ENCODE data around the gene PDLIM3. TPM values are rescaled to one million over a fixed set of nuclear protein-coding genes. Genes with fewer than 3 reads are reported as not detected.

PDLIM3 gene
- total RNA-seq, 1 donor from 2014 or later = 1.4 TPM

DNA sequence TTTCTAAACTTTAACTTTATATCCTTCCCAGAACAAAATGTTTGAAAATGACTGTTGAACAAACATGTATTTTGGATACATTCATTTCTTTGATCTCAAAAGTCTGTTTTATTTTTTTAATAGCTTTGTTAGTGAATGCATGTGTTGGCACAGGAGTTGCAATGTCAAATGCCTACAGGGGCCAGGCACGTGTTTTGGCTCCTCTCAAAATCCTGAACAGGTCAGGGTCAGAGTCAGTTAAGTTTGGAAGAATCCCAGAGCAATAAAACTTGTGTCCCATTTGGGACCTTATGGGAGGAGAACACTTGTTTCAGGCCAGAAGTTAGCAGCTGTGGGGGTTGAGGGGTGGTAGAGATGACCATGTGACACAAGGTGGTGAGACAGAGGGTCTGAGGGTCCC lies 34.7 kb downstream of the PDLIM3 start:
- no peak overlapping the region for H3K4me3 ChIP-seq
- no peak overlapping the region for H3K4me3 Mint-ChIP-seq
- no peak overlapping the region for H3K9ac ChIP-seq

DNA sequence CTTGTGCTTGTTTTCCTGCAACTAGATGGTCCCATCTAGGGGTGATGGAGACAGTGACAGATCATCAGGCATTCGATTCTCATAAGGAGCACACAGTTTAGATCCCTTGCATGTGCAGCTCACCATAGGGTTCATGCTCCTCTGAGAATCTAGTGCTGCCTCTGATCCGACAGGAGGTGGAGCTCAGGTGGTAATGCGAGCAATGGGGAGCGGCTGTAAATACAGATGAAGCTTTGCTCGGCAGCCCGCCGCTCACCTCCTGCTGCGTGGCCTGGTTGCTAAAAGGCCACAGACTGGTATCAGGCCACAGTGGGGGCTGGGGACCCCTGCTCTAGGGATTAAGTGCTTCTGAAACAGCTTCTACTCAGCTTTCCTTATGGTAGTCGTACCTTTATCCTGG lies 35.3 kb downstream of the PDLIM3 start:
- H4K20me1 ChIP-seq (ENCODE audit: low read depth) = no peaks in the 10 kb centered on the region
- peaks cover 2% of the 10 kb centered on the region for H3K4me1 Mint-ChIP-seq
- DNase-seq (ENCODE audit: low spot score) = no peak
- H3F3A ChIP-seq (ENCODE audit: low read depth) = no peaks in the 10 kb centered on the region
- no peak overlapping the region for H3K4me3 ChIP-seq
- no peak overlapping the region for H3K4me2 ChIP-seq
- H3K27me3 ChIP-seq = no peaks in the 10 kb centered on the region
- H3K79me2 ChIP-seq (ENCODE audit: low read depth) = no peaks in the 10 kb centered on the region
- TF ChIP-seq, protein P1, sequence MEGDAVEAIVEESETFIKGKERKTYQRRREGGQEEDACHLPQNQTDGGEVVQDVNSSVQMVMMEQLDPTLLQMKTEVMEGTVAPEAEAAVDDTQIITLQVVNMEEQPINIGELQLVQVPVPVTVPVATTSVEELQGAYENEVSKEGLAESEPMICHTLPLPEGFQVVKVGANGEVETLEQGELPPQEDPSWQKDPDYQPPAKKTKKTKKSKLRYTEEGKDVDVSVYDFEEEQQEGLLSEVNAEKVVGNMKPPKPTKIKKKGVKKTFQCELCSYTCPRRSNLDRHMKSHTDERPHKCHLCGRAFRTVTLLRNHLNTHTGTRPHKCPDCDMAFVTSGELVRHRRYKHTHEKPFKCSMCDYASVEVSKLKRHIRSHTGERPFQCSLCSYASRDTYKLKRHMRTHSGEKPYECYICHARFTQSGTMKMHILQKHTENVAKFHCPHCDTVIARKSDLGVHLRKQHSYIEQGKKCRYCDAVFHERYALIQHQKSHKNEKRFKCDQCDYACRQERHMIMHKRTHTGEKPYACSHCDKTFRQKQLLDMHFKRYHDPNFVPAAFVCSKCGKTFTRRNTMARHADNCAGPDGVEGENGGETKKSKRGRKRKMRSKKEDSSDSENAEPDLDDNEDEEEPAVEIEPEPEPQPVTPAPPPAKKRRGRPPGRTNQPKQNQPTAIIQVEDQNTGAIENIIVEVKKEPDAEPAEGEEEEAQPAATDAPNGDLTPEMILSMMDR (IDR thresholded peaks at IDR 0.05) = no peak
- no peak for TF ChIP-seq EZH2phosphoT487 (IDR thresholded peaks at IDR 0.05)
- no peak for TF ChIP-seq EZH2 (IDR thresholded peaks at IDR 0.05)
- no peak overlapping the region for H3K9ac ChIP-seq
- peaks cover 11% of the 10 kb centered on the region for H3K9me3 Mint-ChIP-seq
- H3K27me3 Mint-ChIP-seq (ENCODE audit: insufficient read depth, low read depth) = no peaks in the 10 kb centered on the region
- no peak overlapping the region for H3K4me3 Mint-ChIP-seq
- H3K4me1 ChIP-seq = no peaks in the 10 kb centered on the region
- H2AFZ ChIP-seq (replicated peaks) = no peak overlapping the region
- peaks cover 3% of the 10 kb centered on the region for H3K36me3 Mint-ChIP-seq
- no peak overlapping the region for H3K27ac Mint-ChIP-seq
- no peak overlapping the region for H3K27ac ChIP-seq
- no peaks in the 10 kb centered on the region for H3K36me3 ChIP-seq
- peaks cover 12% of the 10 kb centered on the region for H3K9me3 ChIP-seq (ENCODE audit: low read depth)

More for the DNA sequence above, 34.7 kb downstream of the PDLIM3 start:
- Histone ChIP-seq H3K27ac (no peak overlapping the region), H3K27me3 (no peaks in the 10 kb centered on the region), H3K4me2 (no peak overlapping the region), H2AFZ (replicated peaks) (no peak overlapping the region), H3K79me2 (ENCODE audit: low read depth) (no peaks in the 10 kb centered on the region), H3K9me3 (ENCODE audit: low read depth) (peaks cover 12% of the 10 kb centered on the region), H3K36me3 (no peaks in the 10 kb centered on the region), H4K20me1 (ENCODE audit: low read depth) (no peaks in the 10 kb centered on the region), H3F3A (ENCODE audit: low read depth) (no peaks in the 10 kb centered on the region), H3K4me1 (no peaks in the 10 kb centered on the region)
- Mint-ChIP-seq H3K4me1 (peaks cover 2% of the 10 kb centered on the region), H3K27ac (no peak overlapping the region), H3K36me3 (peaks cover 3% of the 10 kb centered on the region), H3K27me3 (ENCODE audit: insufficient read depth, low read depth) (peaks cover under 1% of the 10 kb centered on the region), H3K9me3 (peaks cover 11% of the 10 kb centered on the region)
- no peak for TF ChIP-seq EZH2 (IDR thresholded peaks at IDR 0.05)
- TF ChIP-seq, protein P1 (IDR thresholded peaks at IDR 0.05) = no peak
- no peak for TF ChIP-seq EZH2phosphoT487 (IDR thresholded peaks at IDR 0.05)
- DNase-seq (ENCODE audit: low spot score) = no peak

- peaks cover 2% of the 10 kb centered on the region for H3K36me3 Mint-ChIP-seq
- H4K20me1 ChIP-seq (ENCODE audit: low read depth) = no peaks in the 10 kb centered on the region
- H3K27me3 Mint-ChIP-seq (ENCODE audit: insufficient read depth, low read depth) = no peaks in the 10 kb centered on the region
- no peak overlapping the region for H3K27ac Mint-ChIP-seq
- no peaks in the 10 kb centered on the region for H3K27me3 ChIP-seq
- H2AFZ ChIP-seq (replicated peaks) = no peak overlapping the region
- no peak overlapping the region for H3K27ac ChIP-seq
- H3K4me1 Mint-ChIP-seq = no peaks in the 10 kb centered on the region
- no peaks in the 10 kb centered on the region for H3K9me3 ChIP-seq (ENCODE audit: low read depth)
- H3K9ac ChIP-seq = no peak overlapping the region
- no peaks in the 10 kb centered on the region for H3K4me1 ChIP-seq
- H3K79me2 ChIP-seq (ENCODE audit: low read depth) = no peaks in the 10 kb centered on the region
- H3K9me3 Mint-ChIP-seq = peaks cover 8% of the 10 kb centered on the region
- no peaks in the 10 kb centered on the region for H3K36me3 ChIP-seq
- H3K4me2 ChIP-seq = no peak overlapping the region
- no peaks in the 10 kb centered on the region for H3F3A ChIP-seq (ENCODE audit: low read depth)
- no peak for DNase-seq (ENCODE audit: low spot score)
- no peak overlapping the region for H3K4me3 ChIP-seq
- no peak overlapping the region for H3K4me3 Mint-ChIP-seq
- TF ChIP-seq, protein P1 (IDR thresholded peaks at IDR 0.05) = no peak
Observed at GRCh38 chr4:185488650-185489049, 46.7 kb downstream of the PDLIM3 start.
